Esophagus mucosa (tissue), 1 donor: Measurements from ENCODE around the gene APBB1. TPM values are rescaled to one million over a fixed set of nuclear protein-coding genes. Genes with fewer than 3 reads are reported as not detected.

Experiments
- ATAC-seq: fragments of 200-7000 bp; cut with Tn5 transposase; one replicate; pipeline ENCODE4 v1.9.1; 2020
- total RNA-seq: library from RNA; stranded (reverse); gene quantifications from one replicate; pipeline ENCODE4 v1.2.4, GENCODE V29; 2023
- donor health status: DM: yes; HTN: yes; CAD: no.

APBB1 gene
- total RNA-seq, result 2.6 TPM

DNA sequence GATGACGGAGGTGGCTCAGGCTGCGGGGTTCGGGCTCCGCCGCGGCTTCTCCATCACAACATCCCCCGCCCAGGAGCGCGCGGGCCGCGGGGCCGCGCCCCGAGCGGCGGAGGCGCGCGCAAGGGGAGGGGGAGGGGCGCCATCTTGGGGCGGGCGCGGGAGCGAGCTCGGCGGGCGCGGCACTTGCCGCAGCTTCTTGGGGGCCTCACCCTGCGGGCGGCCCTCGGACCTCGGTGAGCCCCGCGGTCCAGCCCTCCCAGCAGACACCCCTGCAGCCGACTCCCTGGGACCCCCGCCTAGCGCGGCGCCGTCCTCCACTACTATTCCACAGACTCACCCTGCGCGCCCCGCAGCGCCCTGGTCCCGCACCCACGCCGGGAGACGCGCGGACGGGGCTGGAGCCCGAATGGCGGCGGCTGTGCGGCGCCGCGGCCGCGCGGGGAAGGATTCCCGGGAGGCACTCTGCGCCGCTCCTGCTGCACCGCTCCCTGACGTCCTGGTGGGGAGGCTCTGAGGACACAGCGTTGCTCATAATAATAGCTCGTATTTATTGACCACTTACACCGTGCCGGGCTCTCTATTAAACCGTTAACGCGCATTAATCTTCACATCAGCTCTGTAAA is at the start of gene APBB1:
APBB1 (minus strand) TSS at position 86 of the 623 bp plus-strand sequence. CDS start 7,747 bp downstream, outside the sequence.
- ATAC-seq, result peak; percentile 84

DNA sequence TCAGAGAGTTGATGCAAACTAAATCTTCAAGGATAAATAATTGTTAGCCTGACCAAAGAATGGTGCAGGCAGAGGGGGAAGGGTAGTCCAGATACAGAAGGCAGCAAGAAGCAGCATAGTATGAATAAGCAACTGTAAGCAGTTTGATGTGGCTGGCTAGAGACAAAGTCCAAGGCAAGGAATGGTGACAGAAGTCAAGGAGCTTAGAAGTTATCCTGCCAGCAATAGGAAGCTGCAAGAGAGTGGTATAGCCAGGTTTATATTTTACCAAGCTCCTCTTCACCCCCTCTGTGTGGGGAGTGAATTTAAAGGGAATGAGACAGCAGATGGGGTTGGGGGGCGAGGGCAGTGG is 40.2 kb upstream of the APBB1 start:
- ATAC-seq, result no peak

DNA sequence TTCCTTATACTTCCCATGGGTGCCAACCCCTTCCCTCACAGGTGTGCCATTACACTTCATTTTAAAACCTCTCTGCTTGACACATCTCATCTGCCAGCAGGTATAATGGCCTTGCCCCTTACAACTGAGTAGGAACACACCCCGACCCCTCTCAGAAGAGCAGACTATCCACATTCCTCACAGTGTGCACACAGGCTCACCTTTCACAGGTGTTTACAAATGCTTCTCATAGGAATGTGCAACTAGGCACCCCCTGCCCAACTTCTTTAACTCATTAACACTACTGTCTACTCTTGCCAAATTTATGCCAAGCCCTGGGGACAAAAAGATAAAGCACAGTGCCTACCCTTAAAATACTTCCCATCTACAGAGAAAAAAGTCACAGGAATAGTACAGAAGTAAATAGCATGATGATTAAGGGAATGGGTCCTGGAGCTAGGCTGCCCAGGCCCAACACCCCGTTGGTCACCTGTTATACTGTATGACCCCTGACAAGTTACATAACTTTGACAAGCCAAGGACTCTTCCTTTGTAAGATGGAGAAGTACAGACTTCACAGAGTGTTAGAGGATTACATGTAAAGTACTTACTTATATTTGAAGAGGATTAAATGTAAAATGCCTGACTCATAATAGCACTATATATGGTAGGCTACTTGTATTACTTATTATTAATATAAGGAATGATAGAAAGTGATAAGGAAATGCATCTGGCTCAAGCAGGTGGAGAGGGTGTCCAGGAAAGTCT is 39.6 kb upstream of the APBB1 start:
- ATAC-seq, result peak; percentile 62

DNA sequence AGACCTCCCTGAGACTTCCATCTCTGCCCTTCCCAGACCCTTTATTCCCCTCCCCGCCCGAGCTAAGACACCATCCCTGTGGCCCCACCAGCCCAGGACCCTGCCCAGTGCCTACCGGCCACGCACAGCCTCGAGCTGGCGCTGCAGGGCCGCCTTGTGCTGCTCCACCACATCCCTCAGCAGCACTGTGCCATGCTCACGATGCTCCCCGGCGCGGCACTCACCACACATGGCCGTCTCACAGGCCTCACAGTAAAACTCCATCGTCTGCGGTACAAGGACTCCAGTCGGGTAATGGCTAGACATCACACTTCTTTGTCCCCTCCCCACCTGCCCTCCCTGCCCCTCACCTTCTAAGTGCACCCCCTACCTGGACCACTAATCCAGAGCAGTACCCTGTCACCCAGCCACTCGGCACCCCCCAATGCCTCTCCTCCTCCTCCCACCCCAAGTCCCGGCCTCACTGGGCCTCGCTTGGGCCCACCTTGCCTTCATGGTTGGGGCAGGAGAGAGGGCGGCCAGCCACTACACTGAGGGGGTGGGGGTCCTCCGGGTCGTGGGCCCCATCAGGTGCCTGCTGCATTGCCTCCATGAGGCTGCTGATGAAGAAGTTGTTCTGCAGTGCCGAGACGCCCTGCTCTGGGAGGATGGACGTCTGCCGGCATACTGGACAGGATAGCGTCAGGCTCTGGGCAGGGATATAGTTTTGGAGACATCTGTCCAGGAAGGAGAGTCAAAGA is 38.9 kb upstream of the APBB1 start:
- peak; percentile 15 for ATAC-seq

DNA sequence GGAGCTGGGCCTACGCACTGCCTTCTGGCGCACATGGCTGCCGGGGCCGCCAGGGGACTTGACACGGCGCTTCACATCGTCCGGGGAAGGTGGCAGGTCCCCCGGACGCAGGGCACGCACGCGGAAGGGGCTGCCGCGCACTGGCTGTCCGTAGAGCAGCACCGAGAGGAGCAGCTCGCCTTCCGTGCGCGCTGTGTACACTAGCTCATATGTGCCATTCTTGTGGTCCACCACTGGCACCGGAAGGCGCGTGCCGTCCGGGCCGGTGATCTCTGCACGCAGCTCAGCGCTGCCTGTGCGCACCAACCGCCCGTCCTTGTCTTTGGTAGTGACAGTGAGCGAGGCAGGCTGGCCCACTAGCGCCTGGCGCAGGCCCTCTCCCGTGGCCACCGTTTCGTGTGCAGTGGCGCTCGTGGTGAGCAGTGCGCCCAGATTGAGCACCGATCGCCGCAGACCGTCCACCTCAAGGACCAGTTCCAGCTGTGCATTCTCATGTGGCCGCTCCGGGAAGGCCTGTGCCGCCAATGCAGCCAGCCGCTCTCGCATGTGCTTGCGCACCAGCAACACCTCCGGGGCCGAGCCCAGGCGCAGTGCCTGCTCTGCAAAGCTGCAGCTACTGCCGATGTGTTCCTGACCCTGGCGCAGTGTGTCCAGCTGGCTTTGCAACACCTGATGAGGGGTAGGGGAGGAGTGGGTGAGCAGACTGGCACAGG is 37.6 kb upstream of the APBB1 start:
- no peak for ATAC-seq

DNA sequence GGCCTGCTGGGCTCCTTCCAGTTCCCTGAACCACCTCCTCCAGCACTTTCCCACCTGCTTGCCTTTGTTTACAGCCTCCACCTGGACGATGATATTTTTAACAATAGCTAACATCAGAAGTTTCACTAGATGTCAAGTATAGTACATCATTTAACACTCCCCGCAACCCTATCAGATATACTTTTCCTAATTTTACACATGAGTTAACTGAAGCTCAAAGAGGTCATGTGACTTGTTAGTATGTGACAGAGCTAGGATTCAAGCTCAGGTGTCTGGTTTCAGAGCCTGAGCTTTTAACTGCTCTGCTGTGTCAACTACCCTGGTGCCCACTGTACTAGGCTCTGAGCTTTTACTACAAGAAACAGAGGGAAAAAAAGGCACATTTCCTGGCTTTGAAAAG is 36.2 kb upstream of the APBB1 start:
- ATAC-seq, result no peak

DNA sequence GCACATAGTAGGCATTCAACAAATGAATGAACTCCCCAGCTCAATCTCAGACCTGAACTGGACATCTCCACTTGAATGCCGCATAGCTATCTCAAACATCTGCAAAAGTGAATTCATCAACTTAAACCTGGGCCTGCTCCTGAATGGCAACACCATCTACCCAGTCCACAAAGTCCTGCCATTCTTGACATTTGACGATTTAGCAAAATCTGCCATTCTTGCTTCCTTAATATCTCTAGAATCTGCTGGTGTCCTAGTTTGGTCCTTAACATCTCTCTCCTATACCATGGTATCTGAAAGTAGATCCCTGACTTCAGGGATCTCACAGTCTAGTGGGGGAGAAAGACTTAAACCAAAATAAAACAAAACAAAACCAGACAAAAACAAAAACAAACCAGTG is 34.3 kb upstream of the APBB1 start:
- no peak for ATAC-seq

DNA sequence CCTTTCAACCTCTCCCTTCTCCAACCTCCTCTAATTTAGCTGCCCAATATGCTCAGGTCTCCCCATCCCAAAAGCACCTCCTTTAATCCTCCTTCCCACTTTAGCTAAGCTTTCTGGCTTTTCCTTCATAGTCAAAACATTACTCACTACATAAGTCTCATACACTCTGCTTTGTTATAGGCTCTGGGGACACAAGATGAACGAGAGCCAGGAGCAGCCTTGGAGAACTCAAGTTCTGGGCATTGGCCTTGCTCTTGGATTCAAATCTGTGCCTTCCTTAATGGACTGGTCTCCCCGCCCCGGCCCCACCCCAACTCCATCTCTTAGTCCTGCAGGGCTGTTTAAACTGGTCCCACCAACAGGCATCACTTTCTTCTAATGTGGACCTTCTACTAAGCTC is 33.3 kb upstream of the APBB1 start:
- ATAC-seq, result no peak

DNA sequence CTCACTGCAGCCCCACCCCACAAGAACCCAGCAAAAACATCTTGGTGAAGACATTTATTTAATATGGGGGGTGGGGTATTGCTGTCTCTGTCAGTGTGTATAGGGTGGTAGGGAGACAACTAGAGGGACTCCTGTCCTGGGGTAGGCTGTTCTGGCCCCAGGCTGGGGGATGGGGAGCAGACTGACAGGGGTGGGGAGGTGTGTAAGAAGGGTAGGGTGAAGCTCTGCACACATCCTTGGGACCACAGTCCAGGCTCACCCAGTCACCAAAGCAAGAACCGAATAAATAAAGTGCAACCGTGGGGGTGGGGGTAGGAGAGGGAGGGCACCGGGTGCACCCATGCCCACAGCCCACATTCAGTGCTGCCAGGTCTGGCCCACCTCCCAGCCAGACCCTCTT is 29.7 kb upstream of the APBB1 start:
- no peak for ATAC-seq

DNA sequence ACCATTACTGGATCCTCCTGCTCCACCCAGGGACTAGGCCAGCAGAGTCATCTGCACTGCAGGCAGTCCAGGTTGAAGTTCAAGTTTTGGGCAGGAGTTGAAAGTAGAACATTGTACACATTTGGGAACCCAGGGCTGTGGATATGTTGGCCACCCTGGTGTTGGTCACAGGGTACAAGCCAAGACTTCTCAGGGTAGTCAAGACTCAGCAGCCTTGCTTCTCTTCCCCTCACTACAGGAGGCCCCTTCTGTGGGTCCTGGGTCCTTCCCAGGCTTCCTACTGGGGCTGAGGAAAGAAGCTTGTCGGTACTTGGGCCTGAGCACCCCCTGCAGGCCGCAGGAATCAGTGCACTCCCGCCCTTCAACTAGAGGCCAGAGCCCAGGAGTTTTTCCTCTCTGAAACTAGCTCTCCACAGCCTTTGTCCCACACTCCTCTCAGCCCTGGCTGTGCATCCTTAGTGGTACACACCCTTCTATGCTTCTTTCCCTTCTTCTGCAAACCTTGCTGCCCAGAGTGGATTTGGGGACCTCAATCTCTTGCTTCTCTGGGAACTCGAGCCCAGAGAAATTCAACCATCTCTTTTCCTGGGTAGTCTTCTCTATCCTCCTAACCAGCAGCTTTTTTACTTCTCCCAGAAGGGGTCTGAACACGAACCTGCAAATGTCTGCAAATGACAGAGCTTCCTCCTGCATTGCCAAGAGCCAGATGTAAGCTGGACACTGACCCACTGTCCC is 24.5 kb upstream of the APBB1 start:
- ATAC-seq, result peak; percentile 75

DNA sequence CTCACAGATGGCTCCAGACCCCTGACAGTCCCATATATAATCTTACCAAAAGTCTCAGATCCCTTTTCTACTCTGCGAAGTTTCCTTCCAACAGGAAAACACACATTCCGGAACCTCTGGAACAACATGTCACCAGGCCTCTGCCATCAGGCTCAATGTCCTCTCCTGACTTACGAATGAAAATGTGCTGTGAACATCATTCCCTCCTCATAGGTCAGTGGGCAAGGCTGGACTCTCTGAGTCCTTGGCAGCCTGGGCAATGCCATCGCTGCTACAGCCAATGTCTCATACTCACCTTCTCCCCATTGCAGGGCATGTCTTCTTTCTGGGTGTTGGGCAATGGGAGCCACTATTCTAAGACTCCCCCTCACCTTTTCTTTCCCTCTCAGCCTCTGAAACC is 23.5 kb upstream of the APBB1 start:
- no peak for ATAC-seq

DNA sequence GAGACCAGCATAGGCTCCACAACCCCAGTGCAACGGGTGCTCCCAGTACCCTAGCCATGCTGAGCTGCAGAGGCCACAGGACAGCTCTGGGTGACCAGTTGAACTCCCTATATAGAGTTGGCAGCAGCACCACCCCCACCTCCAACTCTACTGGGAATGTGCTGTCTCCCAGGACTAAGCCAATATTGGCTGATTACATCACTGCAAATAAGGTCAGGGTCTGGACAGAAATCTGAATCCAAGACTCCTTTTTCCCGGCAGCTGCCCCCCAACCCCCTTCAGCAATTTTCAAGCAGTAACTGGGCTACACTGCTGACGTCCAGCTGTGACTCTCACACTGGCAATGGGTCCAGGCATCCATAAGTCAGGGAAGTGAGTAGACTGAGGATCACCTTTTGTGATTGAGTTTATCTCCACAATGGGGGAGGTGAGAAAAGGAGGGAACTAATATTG is 22.0 kb upstream of the APBB1 start, which contains the start of gene HPX:
HPX (minus strand) TSS at position 82 of the 453 bp plus-strand sequence; CDS start at position 58, 24 bp downstream.
- ATAC-seq, result no peak

DNA sequence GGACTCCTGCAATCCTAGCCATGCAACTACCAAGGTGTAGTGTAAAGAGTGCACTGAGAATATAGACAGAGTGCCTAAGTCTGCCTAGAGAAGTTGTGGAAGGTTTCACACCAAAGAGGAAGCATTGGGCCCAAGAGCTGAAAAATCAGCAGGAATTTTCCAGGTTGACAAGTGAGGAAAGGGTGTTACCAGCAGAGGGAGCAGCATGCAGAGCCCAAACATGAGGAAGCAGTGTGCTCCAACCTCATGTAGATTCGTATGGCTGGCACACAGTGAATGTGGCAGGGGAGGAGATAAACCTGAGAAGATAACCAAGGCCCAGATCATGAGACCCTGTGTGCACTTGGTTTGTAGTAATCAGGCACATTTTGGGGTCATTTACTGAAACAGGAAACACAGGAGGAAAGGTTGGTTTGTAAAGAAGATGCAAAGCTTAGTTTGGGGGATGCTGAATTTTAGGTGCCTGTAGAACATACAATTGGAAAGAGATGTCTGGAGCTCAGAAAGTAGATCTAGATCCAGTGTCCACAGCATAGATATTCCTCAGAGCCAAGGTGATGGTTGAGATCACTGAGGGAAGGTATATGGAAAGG is 20.2 kb upstream of the APBB1 start:
- ATAC-seq, result peak; percentile 65

DNA sequence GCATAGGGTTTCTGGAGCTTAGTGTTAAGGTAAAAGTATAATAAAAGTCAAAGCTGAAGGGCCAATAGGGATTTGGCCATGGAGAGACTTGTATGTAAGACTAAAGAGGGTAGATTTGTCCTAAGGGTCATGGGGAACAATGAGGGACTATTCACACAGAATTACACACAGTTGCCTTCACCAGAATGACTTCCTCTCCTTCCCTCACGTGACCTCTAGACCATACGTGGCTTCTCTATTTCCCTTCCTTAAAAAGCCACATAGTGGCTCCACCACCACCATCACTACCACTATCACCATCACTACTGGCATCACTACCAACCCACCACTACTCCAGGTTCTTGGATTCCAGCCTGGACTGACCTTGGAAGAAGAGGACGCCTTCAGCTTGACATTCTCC is 19.1 kb upstream of the APBB1 start:
- ATAC-seq, result no peak

DNA sequence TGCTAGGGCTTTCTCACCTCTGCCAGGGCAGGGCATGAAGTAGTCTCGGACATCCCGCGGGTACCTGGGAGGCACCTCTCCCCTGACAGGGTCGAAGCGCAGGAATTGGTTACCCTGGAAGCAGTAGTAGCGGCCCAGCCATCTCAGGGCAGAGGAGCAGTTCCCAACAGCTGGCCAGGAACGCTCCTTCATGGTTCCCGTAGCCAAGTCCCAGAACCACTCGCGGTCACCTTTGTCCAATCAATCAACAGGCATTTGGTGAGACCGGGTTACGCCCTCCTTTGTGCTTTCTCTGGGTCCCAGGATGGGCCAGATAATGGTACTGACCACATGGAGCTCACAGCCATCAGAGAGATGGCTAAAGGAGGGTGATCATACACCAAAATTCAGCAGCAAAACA is 18.5 kb upstream of the APBB1 start:
- ATAC-seq, result no peak

DNA sequence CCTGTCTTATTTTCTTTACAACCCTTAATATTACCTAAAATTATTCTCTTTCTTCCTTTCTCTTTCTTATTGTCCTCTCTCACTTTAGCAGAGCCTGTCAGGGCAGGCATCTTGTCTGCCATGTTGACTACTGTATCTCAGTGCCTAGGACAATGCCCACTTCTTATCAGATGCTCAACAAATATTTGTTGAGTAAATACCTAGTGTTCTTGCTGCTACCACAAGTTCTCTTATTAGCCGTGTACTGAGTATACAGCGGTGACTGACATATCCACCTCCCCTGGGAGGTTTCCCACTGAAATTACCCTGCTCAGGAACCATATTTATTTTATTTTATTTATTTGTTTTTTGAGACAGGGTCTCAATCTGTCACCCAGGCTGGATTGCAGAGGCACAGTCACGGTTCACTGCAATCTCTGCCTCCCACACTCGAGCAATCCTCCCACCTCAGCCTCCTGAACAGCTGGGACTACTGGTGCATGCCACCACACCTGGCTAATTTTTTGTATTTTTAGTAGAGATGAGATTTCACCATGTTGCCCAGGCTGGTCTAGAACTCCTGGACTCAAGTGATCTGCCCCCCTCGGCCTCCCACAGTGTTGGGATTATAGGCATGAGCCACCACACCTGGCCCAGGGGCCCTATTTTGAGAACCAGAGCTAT is 15.2 kb upstream of the APBB1 start:
- ATAC-seq, result no peak

DNA sequence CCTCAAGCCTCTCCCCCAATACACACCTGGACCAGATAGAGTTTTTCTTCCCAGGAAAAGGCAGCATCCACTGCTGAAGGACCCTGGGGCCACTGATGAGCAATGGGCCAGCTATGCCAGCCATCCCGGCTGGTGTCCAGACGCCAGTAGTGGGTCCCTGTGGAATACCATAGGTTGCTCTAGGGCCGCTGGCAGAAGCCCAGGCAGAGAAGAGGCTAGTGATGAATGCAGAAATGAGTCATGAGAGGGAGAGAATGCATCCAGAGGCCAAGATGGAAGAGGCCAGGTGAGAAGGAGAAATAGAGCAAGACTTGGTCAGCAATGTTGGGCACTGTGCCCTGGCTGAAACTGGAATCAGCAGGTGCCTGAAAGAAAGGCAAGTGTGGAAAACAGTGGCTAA is 13.0 kb upstream of the APBB1 start:
- ATAC-seq, result no peak

DNA sequence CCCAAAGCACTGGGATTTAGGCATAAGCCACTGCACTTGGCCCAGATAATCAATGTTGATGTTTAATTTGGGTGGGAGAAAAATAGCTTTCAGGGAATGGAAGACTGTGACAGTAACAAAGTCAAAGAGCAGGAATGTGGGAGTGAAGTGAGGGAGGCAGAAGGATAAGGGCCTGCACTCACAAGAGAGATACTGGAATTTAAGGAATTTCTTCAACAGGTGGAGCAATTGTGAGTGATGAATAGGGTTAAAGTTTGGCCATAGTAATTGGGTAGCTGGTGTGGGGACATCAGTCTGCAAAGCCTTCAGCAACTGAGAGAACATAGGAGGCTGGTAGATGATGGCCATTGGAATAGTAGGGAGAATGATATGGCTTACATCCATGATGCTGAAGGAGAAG is 8.6 kb upstream of the APBB1 start:
- no peak for ATAC-seq

DNA sequence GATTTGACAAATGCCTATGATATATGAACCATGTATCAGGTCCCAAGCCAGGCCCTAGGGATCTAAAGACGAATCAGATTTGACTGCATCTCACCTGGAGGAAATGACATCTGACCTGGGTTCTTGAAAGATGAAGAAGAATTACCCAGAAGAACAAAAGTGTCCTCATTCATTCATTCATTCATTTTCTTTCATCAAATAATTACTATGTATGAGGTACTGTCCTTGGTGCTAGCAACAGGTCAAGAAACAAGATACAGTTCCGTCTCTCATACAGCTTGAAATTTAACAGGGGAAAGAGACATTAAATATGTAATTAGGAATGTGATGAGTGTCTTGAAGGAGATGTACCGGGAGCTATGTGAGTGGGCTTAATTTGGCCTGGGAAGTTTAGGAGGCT is 1.8 kb upstream of the APBB1 start:
- no peak for ATAC-seq

DNA sequence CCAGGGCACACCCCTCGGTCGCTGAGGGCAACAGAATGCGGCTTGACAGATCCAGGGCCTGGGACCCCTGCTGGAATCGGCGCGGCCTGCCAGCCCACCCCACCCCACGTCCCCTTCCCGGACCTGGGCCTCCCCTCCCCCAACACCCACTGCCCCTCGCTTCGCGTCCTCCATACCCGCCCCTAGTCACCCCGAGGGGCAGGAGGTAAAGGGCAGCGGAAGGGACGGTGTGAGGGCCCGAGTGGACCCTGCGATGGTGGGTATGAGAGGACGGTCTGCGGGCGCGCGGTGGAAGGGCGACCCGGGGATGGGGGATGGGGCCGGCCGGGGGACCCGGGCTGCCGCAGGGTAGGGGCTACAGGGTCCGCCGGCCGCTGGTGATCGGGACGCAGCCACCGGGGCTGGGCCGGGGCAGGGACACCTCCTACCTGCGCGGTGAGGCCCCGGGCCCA is 311 bp downstream of the APBB1 start:
- peak; percentile 30 for ATAC-seq

DNA sequence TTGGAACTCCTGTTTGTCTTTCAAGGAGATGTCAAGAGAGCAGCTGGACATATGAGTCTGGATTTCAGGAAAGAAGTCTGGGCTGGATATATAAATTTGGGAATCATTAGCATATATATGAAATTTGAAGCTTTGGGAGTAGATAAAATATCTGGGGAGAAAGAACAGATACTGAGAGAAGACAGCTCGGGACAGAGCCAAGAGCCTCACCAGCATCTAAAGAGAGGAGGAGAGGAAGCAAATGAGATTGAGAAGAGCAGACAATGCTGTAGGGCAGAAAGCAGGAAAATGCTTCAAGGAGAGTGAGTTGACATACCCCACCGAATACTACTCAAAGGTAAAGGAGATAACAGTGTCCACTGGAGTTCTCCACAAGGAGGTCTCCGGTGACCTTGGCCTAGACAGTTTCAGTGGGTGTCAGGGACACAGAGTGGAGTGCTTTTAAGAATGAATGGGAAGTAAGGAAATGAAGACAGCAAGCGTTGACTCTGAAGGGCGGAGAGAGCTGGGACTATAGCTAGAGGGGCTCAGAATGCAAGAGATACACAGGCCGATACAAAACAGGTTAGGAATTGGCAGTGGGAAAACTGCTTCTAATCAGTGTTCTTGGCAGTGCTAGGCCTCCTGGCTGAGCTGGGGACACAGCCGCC is 862 bp downstream of the APBB1 start:
- no peak for ATAC-seq
